Mesenchymal stem cell (in vitro differentiated cells and primary cell): ENCODE data around the gene VIP.

ENCODE experiments used
- DNase-seq: peaks from one replicate; pipeline ENCODE4 v3.0.0-alpha.2; 2013
- H2AFZ ChIP-seq: one replicate; pipeline ENCODE4 v1.6.1; 2013; ENCODE audit warnings: low read depth, mild to moderate bottlenecking, control low read depth, inconsistent platforms, low read length, moderate library complexity
- H2AK5ac ChIP-seq: 2 replicates; pipeline ENCODE4 v1.6.1; 2013; ENCODE audit warnings: low read length, moderate library complexity, mild to moderate bottlenecking, inconsistent platforms; ENCODE audit not compliant: severe bottlenecking
- H2BK120ac ChIP-seq: one replicate; pipeline ENCODE4 v1.6.1; 2013; ENCODE audit warnings: low read depth, mild to moderate bottlenecking, inconsistent platforms, low read length, moderate library complexity
- H2BK12ac ChIP-seq, 2 experiments: one replicate each; pipeline ENCODE4 v1.6.1; 2013; ENCODE audit warnings: inconsistent platforms in 2 of 2, low read length in 2 of 2, mild to moderate bottlenecking in 2 of 2, moderate library complexity in 2 of 2, control low read depth in 1 of 2
- H2BK15ac ChIP-seq: one replicate; pipeline ENCODE4 v1.6.1; 2013; ENCODE audit warnings: mild to moderate bottlenecking, low read depth, inconsistent platforms; ENCODE audit not compliant: poor library complexity, severe bottlenecking
- H2BK5ac ChIP-seq: 2 replicates; pipeline ENCODE4 v1.6.1; 2013; ENCODE audit warnings: low read depth, mild to moderate bottlenecking, low read length, control low read depth, inconsistent platforms; ENCODE audit not compliant: poor library complexity, severe bottlenecking
- H3K14ac ChIP-seq, 2 experiments: one replicate each; pipeline ENCODE4 v1.6.1; 2013; ENCODE audit warnings: inconsistent platforms in 2 of 2, low read length in 2 of 2, control low read depth in 1 of 2, mild to moderate bottlenecking in 1 of 2, moderate library complexity in 1 of 2
- H3K18ac ChIP-seq, 2 experiments: one replicate each; pipeline ENCODE4 v1.6.1; 2013; ENCODE audit warnings: inconsistent platforms in 2 of 2, low read length in 2 of 2, control low read depth in 1 of 2, low read depth in 1 of 2, mild to moderate bottlenecking in 1 of 2
- H3K23ac ChIP-seq, 2 experiments: one replicate each; pipeline ENCODE4 v1.6.1; 2013; ENCODE audit warnings: inconsistent platforms in 2 of 2, low read length in 2 of 2, mild to moderate bottlenecking in 2 of 2, moderate library complexity in 2 of 2, control low read depth in 1 of 2
- H3K27ac ChIP-seq: 2 replicates; pipeline ENCODE4 v1.5.1; 2013; ENCODE audit warnings: mild to moderate bottlenecking, moderate library complexity, low read length, control low read depth, inconsistent platforms; ENCODE audit not compliant: poor library complexity, severe bottlenecking
- H3K27me3 ChIP-seq, 2 experiments: 2 replicates each; pipeline versions ENCODE4 v1.6.1 to v1.7.0; 2013; ENCODE audit warnings: low read length in 2 of 2, mild to moderate bottlenecking in 2 of 2, moderate library complexity in 2 of 2, control low read depth in 1 of 2, inconsistent platforms in 1 of 2; ENCODE audit not compliant: control insufficient read depth in 1 of 2, insufficient read depth in 1 of 2
- H3K36me3 ChIP-seq, 2 experiments: 2 replicates each; pipeline versions ENCODE4 v1.6.1 to v1.7.0; 2013; ENCODE audit warnings: low read length in 2 of 2, control low read depth in 1 of 2, inconsistent platforms in 1 of 2, low read depth in 1 of 2, mild to moderate bottlenecking in 1 of 2; ENCODE audit not compliant: insufficient read depth in 2 of 2, control insufficient read depth in 1 of 2
- H3K4ac ChIP-seq, 2 experiments: one replicate each; pipeline ENCODE4 v1.6.1; 2013; ENCODE audit warnings: inconsistent platforms in 2 of 2, low read length in 2 of 2, mild to moderate bottlenecking in 2 of 2, moderate library complexity in 2 of 2, control low read depth in 1 of 2, low read depth in 1 of 2
- H3K4me1 ChIP-seq: 2 replicates; pipeline ENCODE4 v1.6.1; 2013; ENCODE audit warnings: low read depth, low read length, control low read depth; ENCODE audit not compliant: control insufficient read depth, insufficient read depth
- H3K4me2 ChIP-seq: 2 replicates; pipeline ENCODE4 v1.6.1; 2013; ENCODE audit warnings: low read length, mild to moderate bottlenecking, inconsistent platforms; ENCODE audit not compliant: poor library complexity, severe bottlenecking
- H3K4me3 ChIP-seq, 2 experiments: 2 replicates each; pipeline versions ENCODE4 v1.5.1 to v1.7.0; 2013; ENCODE audit warnings: low read length in 2 of 2, mild to moderate bottlenecking in 2 of 2, control low read depth in 1 of 2, low read depth in 1 of 2; ENCODE audit not compliant: insufficient read depth in 1 of 2
- H3K79me1 ChIP-seq: replicated peaks from 2 replicates; pipeline ENCODE4 v1.6.1; 2013; ENCODE audit warnings: mild to moderate bottlenecking, control low read depth, low read length, inconsistent platforms; ENCODE audit not compliant: poor library complexity, severe bottlenecking
- H3K9ac ChIP-seq: 2 replicates; pipeline ENCODE4 v1.7.0; 2013; ENCODE audit warnings: mild to moderate bottlenecking, low read length, moderate library complexity
- H3K9me3 ChIP-seq: 2 replicates; pipeline ENCODE4 v1.7.0; 2013; ENCODE audit warnings: mild to moderate bottlenecking, low read length; ENCODE audit not compliant: control insufficient read depth
- H4K8ac ChIP-seq: one replicate; pipeline ENCODE4 v1.6.1; 2013; ENCODE audit warnings: inconsistent platforms, mild to moderate bottlenecking, low read length, moderate library complexity
- H4K91ac ChIP-seq: one replicate; pipeline ENCODE4 v1.6.1; 2013; ENCODE audit warnings: mild to moderate bottlenecking, low read length, inconsistent platforms
- WGBS: methylation state at CpG from one replicate; pipeline ENCODE4 v1.1.7; 2013; ENCODE audit warnings: mixed read lengths; 5-methylcytosine and 5-hydroxymethylcytosine counted together

Gene VIP

GRCh38 chr6:152705327-152705726 lies 45.3 kb upstream of the VIP start:
- Histone ChIP-seq H3K27me3 (no peaks in the 10 kb centered on the region), H3K4ac (no peak overlapping the region), H3K9ac (no peak overlapping the region), H2AFZ (no peak overlapping the region), H2AK5ac (no peak overlapping the region), H3K18ac (no peak overlapping the region), H3K23ac (no peak overlapping the region), H3K9me3 (peaks cover 7% of the 10 kb centered on the region), H4K8ac (no peak overlapping the region), H2BK120ac (no peak overlapping the region), H4K91ac (no peak overlapping the region), H3K79me1 (no peaks in the 10 kb centered on the region), H3K4me2 (no peak overlapping the region), H2BK12ac (no peak overlapping the region), H3K14ac (no peak overlapping the region), H3K4me1 (no peaks in the 10 kb centered on the region), H3K27ac (no peak overlapping the region), H2BK5ac (no peak overlapping the region), H2BK15ac (no peak overlapping the region), H3K4me3 (peak overlapping the region in 1 of 2 experiments; percentile 23), H3K36me3 (no peaks in the 10 kb centered on the region)
- DNase-seq, result no peak
- WGBS, result 78% methylated on average over 1 of the region's 2 CpGs

- H3K18ac ChIP-seq, result no peak overlapping the region
- no peak overlapping the region for H2AK5ac ChIP-seq
- no peak for DNase-seq
- H2BK5ac ChIP-seq, result no peak overlapping the region
- no peaks in the 10 kb centered on the region for H3K79me1 ChIP-seq
- no peak overlapping the region for H2BK15ac ChIP-seq
- no peak overlapping the region for H4K8ac ChIP-seq
- no peaks in the 10 kb centered on the region for H3K36me3 ChIP-seq
- no peaks in the 10 kb centered on the region for H3K27me3 ChIP-seq
- H2AFZ ChIP-seq, result no peak overlapping the region
- no peak overlapping the region for H3K4me3 ChIP-seq
- peaks cover 14% of the 10 kb centered on the region for H3K9me3 ChIP-seq
- no peak overlapping the region for H3K23ac ChIP-seq
- H2BK120ac ChIP-seq, result no peak overlapping the region
- H4K91ac ChIP-seq, result no peak overlapping the region
- no peaks in the 10 kb centered on the region for H3K4me1 ChIP-seq
- H3K14ac ChIP-seq, result no peak overlapping the region
- no peak overlapping the region for H3K27ac ChIP-seq
- no peak overlapping the region for H3K9ac ChIP-seq
- no peak overlapping the region for H2BK12ac ChIP-seq
- 63% methylated on average over 3 of the region's 3 CpGs for WGBS
- no peak overlapping the region for H3K4ac ChIP-seq
- H3K4me2 ChIP-seq, result no peak overlapping the region
Measured at GRCh38 chr6:152716322-152716721, 34.3 kb upstream of the VIP start.

DNA sequence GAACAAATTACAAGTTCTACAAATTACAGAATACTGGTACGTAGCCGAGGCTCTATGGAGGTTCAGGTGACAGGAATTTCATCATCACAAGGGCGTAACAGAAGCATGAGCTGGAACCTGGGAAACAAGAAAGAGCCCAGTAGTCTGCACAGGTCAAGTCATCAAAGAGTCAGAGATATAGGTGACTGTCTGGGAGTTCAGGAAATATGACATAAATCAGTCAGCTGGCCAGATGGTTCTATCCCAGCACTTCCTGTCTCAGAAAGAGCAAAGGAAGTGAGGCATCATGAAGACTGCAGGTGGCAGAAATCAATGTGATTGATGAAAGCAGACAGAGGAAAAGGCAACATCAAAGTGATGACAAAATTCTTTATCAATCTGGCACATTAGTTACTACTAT lies 29.6 kb upstream of the VIP start:
- H3K23ac ChIP-seq, result no peak overlapping the region
- no peak overlapping the region for H2AFZ ChIP-seq
- no peak overlapping the region for H2BK5ac ChIP-seq
- no peak overlapping the region for H4K8ac ChIP-seq
- H2BK15ac ChIP-seq, result no peak overlapping the region
- H2BK120ac ChIP-seq, result no peak overlapping the region
- no peaks in the 10 kb centered on the region for H3K79me1 ChIP-seq
- H3K14ac ChIP-seq, result no peak overlapping the region
- no peaks in the 10 kb centered on the region for H3K27me3 ChIP-seq
- no peak overlapping the region for H3K9ac ChIP-seq
- H3K4me3 ChIP-seq, result no peak overlapping the region
- H3K27ac ChIP-seq, result no peak overlapping the region
- H3K4me1 ChIP-seq, result no peaks in the 10 kb centered on the region
- no peak overlapping the region for H3K4ac ChIP-seq
- no peak overlapping the region for H2BK12ac ChIP-seq
- whole genome bisulfite sequencing, result 38% methylated on average over 3 of the region's 3 CpGs
- H3K4me2 ChIP-seq, result no peak overlapping the region
- no peak for DNase-seq
- H3K36me3 ChIP-seq, result no peaks in the 10 kb centered on the region
- H3K18ac ChIP-seq, result no peak overlapping the region
- no peaks in the 10 kb centered on the region for H3K9me3 ChIP-seq
- no peak overlapping the region for H2AK5ac ChIP-seq
- H4K91ac ChIP-seq, result no peak overlapping the region

DNA sequence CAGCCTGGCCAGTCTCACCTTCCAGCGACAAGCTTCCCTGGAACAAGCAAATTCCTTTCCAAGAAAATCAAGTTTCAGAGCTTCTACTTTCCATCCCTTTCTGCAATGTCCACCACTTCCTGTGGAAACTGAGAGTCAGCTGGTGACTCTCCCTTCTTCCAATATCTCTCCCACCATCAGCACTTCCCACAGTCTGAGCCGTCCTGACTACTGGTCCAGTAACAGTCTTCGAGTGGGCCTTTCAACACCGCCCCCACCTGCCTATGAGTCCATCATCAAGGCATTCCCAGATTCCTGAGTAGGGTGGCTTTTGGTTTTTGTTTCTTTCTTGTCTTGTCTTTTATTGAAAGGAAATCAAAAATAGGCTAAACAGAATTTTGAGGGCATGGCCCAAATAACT lies 28.6 kb upstream of the VIP start:
- Histone ChIP-seq H2BK5ac (no peak overlapping the region), H3K4me1 (no peaks in the 10 kb centered on the region), H3K9ac (no peak overlapping the region), H4K8ac (no peak overlapping the region), H3K23ac (no peak overlapping the region), H2AFZ (no peak overlapping the region), H2BK120ac (no peak overlapping the region), H3K14ac (no peak overlapping the region), H3K27ac (no peak overlapping the region), H3K27me3 (no peaks in the 10 kb centered on the region), H3K79me1 (no peaks in the 10 kb centered on the region), H3K36me3 (no peaks in the 10 kb centered on the region), H3K4me2 (no peak overlapping the region), H2BK15ac (no peak overlapping the region), H3K4ac (no peak overlapping the region), H4K91ac (no peak overlapping the region), H3K18ac (no peak overlapping the region), H2AK5ac (no peak overlapping the region), H3K4me3 (no peak overlapping the region), H2BK12ac (no peak overlapping the region), H3K9me3 (no peaks in the 10 kb centered on the region)
- DNase-seq, result no peak
- WGBS, result 85% methylated on average over 3 of the region's 4 CpGs
